Adrenal gland (tissue), 5 donors: ENCODE measurements around the gene SAMD4B.

Experiments used
- CTCF ChIP-seq, 6 experiments: fragments of 450-650 bp in 4 of 6; fragments of 200-600 bp in 2 of 6; sonication (generic) in 1 of 6; IDR thresholded peaks; 1 replicate in 5 of 6; 2 replicates in 1 of 6; pipeline versions ENCODE4 v1.5.1 to v1.8.0; 2016 to 2021; ENCODE audit warnings: antibody characterized with exemption in 6 of 6, mild to moderate bottlenecking in 2 of 6, moderate library complexity in 1 of 6
- POLR2A ChIP-seq, 2 donors: fragments of 450-650 bp; IDR thresholded peaks; one replicate each; pipeline ENCODE4 v1.6.1; 2017; ENCODE audit warnings: antibody characterized with exemption in 2 of 2, mild to moderate bottlenecking in 2 of 2, moderate library complexity in 1 of 2
- donor health status: DM: no; HTN: no; CAD: no.

- TF ChIP-seq CTCF (IDR thresholded peaks at IDR 0.05) (no peak), POLR2A (IDR thresholded peaks at IDR 0.05) (no peak)
Observed at GRCh38 chr19:39352381-39353255, 10.4 kb downstream of the SAMD4B start.
